ENCODE data around the gene IWS1. TPM values are rescaled to one million over a fixed set of nuclear protein-coding genes. Genes with fewer than 3 reads are reported as not detected.

IWS1 gene
- total RNA-seq, 3 donors from 2014 or later, result 24.0 to 51.8 (median 43.2) TPM

DNA sequence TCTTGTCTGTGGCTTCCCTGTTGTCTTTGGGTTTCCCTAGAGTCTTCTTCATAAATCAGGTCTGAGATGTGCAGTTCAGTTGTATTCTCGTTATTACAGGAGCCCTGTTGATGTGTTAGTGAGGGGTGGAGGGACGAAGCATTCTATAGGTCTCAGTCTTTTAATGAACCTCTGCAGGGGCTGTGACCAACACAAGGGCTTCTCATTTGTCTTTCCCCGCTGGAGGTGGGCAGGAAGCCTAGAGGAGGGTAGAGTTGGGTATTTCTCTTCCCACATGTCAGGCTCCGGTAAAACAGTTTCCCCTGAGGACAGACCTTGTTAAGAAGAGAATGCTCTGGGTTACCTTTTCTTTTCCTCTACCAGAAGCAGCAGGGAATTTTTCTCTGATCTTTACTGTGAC lies 76.9 kb downstream of the IWS1 start:
- intact Hi-C loops (cut with DNase I; ENCODE audit: low total_unique reads), result no loop called here
- no peaks in the 10 kb centered on the region for H3K36me3 ChIP-seq

DNA sequence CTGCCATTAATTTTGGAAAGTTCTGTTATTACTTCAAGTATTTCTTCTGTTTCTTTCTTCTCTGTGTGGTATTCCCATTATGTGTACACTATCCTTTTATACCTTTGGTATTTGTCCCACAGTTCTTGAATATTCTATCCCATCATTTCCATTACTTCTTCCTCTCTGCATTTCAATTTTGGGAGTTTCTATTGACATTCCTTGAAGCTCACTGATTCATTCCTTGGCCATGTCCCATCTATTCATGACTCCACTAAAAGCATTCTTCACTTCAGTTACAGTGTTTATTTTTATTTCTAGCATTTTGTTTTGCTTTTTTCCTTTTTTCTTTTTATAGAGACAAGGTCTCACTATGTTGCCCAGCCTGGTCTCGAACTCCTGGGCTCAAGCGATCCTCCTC lies 77.8 kb downstream of the IWS1 start:
- no peaks in the 10 kb centered on the region for H3K4me1 ChIP-seq
- TF ChIP-seq POLR2AphosphoS5 (IDR thresholded peaks at IDR 0.05) (no peak), POLR2A (IDR thresholded peaks at IDR 0.05) (no peak)
- TF ChIP-seq, protein P1, sequence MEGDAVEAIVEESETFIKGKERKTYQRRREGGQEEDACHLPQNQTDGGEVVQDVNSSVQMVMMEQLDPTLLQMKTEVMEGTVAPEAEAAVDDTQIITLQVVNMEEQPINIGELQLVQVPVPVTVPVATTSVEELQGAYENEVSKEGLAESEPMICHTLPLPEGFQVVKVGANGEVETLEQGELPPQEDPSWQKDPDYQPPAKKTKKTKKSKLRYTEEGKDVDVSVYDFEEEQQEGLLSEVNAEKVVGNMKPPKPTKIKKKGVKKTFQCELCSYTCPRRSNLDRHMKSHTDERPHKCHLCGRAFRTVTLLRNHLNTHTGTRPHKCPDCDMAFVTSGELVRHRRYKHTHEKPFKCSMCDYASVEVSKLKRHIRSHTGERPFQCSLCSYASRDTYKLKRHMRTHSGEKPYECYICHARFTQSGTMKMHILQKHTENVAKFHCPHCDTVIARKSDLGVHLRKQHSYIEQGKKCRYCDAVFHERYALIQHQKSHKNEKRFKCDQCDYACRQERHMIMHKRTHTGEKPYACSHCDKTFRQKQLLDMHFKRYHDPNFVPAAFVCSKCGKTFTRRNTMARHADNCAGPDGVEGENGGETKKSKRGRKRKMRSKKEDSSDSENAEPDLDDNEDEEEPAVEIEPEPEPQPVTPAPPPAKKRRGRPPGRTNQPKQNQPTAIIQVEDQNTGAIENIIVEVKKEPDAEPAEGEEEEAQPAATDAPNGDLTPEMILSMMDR (IDR thresholded peaks at IDR 0.05), result no peak
- H3K36me3 ChIP-seq, result no peaks in the 10 kb centered on the region
- H3K27me3 ChIP-seq, result no peaks in the 10 kb centered on the region
- no peak overlapping the region for H3K4me3 ChIP-seq
- no peaks in the 10 kb centered on the region for H3K9me3 ChIP-seq
- intact Hi-C loops (cut with DNase I; ENCODE audit: low total_unique reads), result no loop called here
- DNase-seq (ENCODE audit: low spot score in 2 of 2), result no peak
- H3K27ac ChIP-seq, result no peak overlapping the region

More for the DNA sequence above, 76.9 kb downstream of the IWS1 start:
- H3K27me3 ChIP-seq, result no peaks in the 10 kb centered on the region
- no peak for TF ChIP-seq POLR2A (IDR thresholded peaks at IDR 0.05)
- TF ChIP-seq, protein P1 (IDR thresholded peaks at IDR 0.05), result no peak
- no peak for TF ChIP-seq POLR2AphosphoS5 (IDR thresholded peaks at IDR 0.05)
- H3K9me3 ChIP-seq, result no peaks in the 10 kb centered on the region
- DNase-seq (ENCODE audit: low spot score in 2 of 2), result no peak
- H3K4me3 ChIP-seq, result no peak overlapping the region
- no peak overlapping the region for H3K27ac ChIP-seq
- no peaks in the 10 kb centered on the region for H3K4me1 ChIP-seq

- no peaks in the 10 kb centered on the region for H3K27me3 ChIP-seq
- no peak overlapping the region for H3K27ac ChIP-seq
- H3K9me3 ChIP-seq, result peaks cover 0 to 12% of the 10 kb centered on the region in 2 donors
- intact Hi-C loops (cut with DNase I; ENCODE audit: low total_unique reads), result no loop called here
- no peak overlapping the region for H3K4me3 ChIP-seq
- DNase-seq (ENCODE audit: low spot score in 2 of 2), result no peak
- H3K4me1 ChIP-seq, result no peaks in the 10 kb centered on the region
- no peaks in the 10 kb centered on the region for H3K36me3 ChIP-seq
- no peak for TF ChIP-seq POLR2AphosphoS5 (IDR thresholded peaks at IDR 0.05)
- TF ChIP-seq, protein P1 (IDR thresholded peaks at IDR 0.05), result no peak
These were observed 86.9 kb downstream of the IWS1 start for GRCh38 chr2:127439343-127439742.

GRCh38 chr2:127437781-127438726 lies 88.2 kb downstream of the IWS1 start:
- H3K4me3 ChIP-seq, result no peak overlapping the region
- intact Hi-C loops (cut with DNase I; ENCODE audit: low total_unique reads), result no loop called here
- no peaks in the 10 kb centered on the region for H3K27me3 ChIP-seq
- TF ChIP-seq POLR2AphosphoS5 (IDR thresholded peaks at IDR 0.05) (no peak), POLR2A (IDR thresholded peaks at IDR 0.05) (no peak)
- TF ChIP-seq, protein P1 (IDR thresholded peaks at IDR 0.05), result no peak
- DNase-seq (ENCODE audit: low spot score in 2 of 2), result no peak
- no peaks in the 10 kb centered on the region for H3K36me3 ChIP-seq
- no peak overlapping the region for H3K27ac ChIP-seq
- H3K4me1 ChIP-seq, result no peaks in the 10 kb centered on the region
- peaks cover 0 to 12% of the 10 kb centered on the region in 2 donors for H3K9me3 ChIP-seq

DNA sequence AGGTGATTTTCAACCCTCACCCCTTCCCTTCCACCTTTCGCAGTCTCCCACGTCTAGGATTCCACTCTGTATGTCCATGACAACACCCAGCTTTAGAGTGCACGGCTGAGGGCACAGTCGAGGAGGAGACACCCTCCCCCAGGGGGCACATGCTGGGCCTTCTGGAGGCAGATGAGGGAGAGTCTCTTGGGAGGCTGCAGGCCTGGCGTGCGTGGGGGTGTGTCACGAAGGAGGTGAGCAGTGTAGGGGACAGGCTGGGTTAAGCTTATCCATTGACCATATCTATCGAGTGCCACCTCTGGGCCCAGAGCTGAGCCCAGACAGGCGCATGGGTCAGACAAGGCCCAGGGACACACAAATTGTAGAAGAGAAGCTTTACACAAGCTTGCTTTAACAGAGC lies 89.2 kb downstream of the IWS1 start:
- Histone ChIP-seq H3K4me3 (no peak overlapping the region), H3K36me3 (no peaks in the 10 kb centered on the region), H3K27ac (no peak overlapping the region), H3K9me3 (peaks cover 0 to 12% of the 10 kb centered on the region in 2 donors), H3K27me3 (no peaks in the 10 kb centered on the region), H3K4me1 (no peaks in the 10 kb centered on the region)
- DNase-seq (ENCODE audit: low spot score in 2 of 2), result no peak
- intact Hi-C loops (cut with DNase I; ENCODE audit: low total_unique reads), result no loop called here
- TF ChIP-seq, protein P1 (IDR thresholded peaks at IDR 0.05), result no peak
- TF ChIP-seq POLR2AphosphoS5 (IDR thresholded peaks at IDR 0.05) (no peak), POLR2A (IDR thresholded peaks at IDR 0.05) (no peak)

Measured in breast epithelium (tissue), 4 donors.